Measurements from ENCODE around the gene VPS4B.
A peak's percentile ranks its signal among the peaks of the same experiment; 100 is the strongest.

The VPS4B gene

DNA sequence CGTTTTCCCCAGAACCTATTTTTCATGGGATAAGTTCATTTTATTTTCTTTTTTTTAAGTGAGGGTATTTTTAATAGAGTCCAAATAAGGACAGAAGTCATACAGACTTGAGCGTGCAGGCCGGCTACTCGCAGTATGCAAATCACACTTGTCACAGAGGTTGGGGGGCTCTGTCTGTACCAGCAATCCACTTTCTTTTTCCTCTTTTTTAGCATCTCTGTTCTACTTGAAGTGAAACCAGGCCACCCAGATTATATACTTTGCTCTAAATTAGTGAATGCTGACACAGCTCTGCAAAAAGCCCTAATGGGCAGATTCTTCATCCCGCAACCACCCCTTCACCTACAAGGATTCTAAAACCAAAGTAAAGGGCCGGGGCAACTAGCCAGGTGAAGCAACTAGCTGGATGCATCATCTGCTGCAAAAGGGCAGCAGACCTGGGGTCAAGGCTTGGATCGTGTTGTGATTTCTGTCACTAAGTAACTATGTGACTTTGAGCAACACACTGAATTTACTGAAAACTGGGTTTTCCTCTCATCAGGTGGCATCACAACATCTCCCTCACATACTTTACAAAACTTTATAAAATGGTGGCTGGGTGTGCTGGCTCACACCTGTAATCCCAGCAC is 73.7 kb downstream of the VPS4B start:
- H3K9me3 ChIP-seq (ENCODE audit: low read length), result no peaks in the 10 kb centered on the region
- no peaks in the 10 kb centered on the region for H3K27me3 ChIP-seq (ENCODE audit: insufficient read depth, low read length)
- no peak overlapping the region; the same call in 1 of the 2 replicates for H3K9ac ChIP-seq (ENCODE audit: low read length)
- TF ChIP-seq, protein P1, sequence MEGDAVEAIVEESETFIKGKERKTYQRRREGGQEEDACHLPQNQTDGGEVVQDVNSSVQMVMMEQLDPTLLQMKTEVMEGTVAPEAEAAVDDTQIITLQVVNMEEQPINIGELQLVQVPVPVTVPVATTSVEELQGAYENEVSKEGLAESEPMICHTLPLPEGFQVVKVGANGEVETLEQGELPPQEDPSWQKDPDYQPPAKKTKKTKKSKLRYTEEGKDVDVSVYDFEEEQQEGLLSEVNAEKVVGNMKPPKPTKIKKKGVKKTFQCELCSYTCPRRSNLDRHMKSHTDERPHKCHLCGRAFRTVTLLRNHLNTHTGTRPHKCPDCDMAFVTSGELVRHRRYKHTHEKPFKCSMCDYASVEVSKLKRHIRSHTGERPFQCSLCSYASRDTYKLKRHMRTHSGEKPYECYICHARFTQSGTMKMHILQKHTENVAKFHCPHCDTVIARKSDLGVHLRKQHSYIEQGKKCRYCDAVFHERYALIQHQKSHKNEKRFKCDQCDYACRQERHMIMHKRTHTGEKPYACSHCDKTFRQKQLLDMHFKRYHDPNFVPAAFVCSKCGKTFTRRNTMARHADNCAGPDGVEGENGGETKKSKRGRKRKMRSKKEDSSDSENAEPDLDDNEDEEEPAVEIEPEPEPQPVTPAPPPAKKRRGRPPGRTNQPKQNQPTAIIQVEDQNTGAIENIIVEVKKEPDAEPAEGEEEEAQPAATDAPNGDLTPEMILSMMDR (IDR thresholded peaks at IDR 0.05; ENCODE audit: low read length), result no peak
- TF ChIP-seq EZH2 (IDR thresholded peaks at IDR 0.05; ENCODE audit: borderline replicate concordance, low read length), result no peak
- H3K79me2 ChIP-seq (ENCODE audit: insufficient read depth, low read length), result no peaks in the 10 kb centered on the region
- H3K4me3 ChIP-seq (ENCODE audit: low read depth, low read length, poor library complexity, severe bottlenecking), result peak overlapping the region; percentile 21
- peaks cover 56% of the 10 kb centered on the region for H3K36me3 ChIP-seq (ENCODE audit: insufficient read depth, low read length)
- no peaks in the 10 kb centered on the region for H3F3A ChIP-seq (ENCODE audit: insufficient read depth, low read length)
- peak overlapping the region; percentile 44 for H3K4me2 ChIP-seq (ENCODE audit: low read length)
- peak overlapping the region; percentile 51 for H3K27ac ChIP-seq (ENCODE audit: low read depth, low read length, poor library complexity, severe bottlenecking)
- no peaks in the 10 kb centered on the region for H3K9me2 ChIP-seq (ENCODE audit: low read depth, low read length)
- H3K4me1 ChIP-seq (ENCODE audit: insufficient read depth, low read length, severe bottlenecking), result peaks cover 10% of the 10 kb centered on the region
- H2AFZ ChIP-seq (ENCODE audit: low read length), result no peak overlapping the region
- H4K20me1 ChIP-seq (ENCODE audit: insufficient read depth, low read length), result no peaks in the 10 kb centered on the region

DNA sequence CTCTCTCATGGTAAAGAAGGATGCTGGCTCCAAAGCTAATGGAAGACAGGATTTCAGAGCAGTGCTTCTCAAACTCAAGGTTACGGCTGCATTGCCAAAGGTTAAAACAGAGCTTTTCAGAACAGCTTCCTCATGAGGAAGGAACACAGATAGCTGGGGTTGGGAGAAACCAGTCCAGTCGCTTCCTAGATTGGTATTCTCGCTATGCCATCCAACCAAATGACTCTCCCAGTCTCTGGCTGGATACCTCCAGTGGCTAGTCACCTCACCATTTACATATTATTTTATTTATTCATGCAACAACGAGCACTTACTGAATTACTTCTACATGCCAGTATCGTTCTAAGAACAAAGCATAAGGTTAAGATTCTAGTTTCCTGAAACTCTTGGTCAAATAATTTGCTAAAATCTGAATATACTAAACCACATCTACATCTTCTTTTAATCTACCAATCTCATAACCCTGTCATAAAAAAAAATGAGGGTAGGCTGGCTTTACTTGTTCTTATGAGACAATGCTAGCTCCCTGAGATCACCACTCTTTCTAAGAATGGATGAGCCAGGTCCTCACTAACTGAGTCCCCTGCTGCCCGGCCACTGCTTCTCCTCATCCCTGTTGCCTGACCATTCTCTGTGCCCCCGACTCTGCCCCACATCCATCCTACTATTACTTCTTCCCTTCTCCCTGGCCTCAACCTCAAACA is 75.6 kb downstream of the VPS4B start:
- Histone ChIP-seq H3K4me1 (ENCODE audit: insufficient read depth, low read length, severe bottlenecking) (peaks cover 10% of the 10 kb centered on the region), H3K9me2 (ENCODE audit: low read depth, low read length) (no peaks in the 10 kb centered on the region), H3K79me2 (ENCODE audit: insufficient read depth, low read length) (no peaks in the 10 kb centered on the region), H3K9me3 (ENCODE audit: low read length) (no peaks in the 10 kb centered on the region), H3K36me3 (ENCODE audit: insufficient read depth, low read length) (peaks cover 57% of the 10 kb centered on the region), H3K27ac (ENCODE audit: low read depth, low read length, poor library complexity, severe bottlenecking) (no peak overlapping the region), H3K27me3 (ENCODE audit: insufficient read depth, low read length) (no peaks in the 10 kb centered on the region), H4K20me1 (ENCODE audit: insufficient read depth, low read length) (no peaks in the 10 kb centered on the region), H3F3A (ENCODE audit: insufficient read depth, low read length) (no peaks in the 10 kb centered on the region), H3K4me3 (ENCODE audit: low read depth, low read length, poor library complexity, severe bottlenecking) (no peak overlapping the region), H3K9ac (ENCODE audit: low read length) (no peak overlapping the region), H2AFZ (ENCODE audit: low read length) (no peak overlapping the region), H3K4me2 (ENCODE audit: low read length) (no peak overlapping the region)
- TF ChIP-seq, protein P1 (IDR thresholded peaks at IDR 0.05; ENCODE audit: low read length), result no peak
- TF ChIP-seq EZH2 (IDR thresholded peaks at IDR 0.05; ENCODE audit: borderline replicate concordance, low read length), result no peak

DNA sequence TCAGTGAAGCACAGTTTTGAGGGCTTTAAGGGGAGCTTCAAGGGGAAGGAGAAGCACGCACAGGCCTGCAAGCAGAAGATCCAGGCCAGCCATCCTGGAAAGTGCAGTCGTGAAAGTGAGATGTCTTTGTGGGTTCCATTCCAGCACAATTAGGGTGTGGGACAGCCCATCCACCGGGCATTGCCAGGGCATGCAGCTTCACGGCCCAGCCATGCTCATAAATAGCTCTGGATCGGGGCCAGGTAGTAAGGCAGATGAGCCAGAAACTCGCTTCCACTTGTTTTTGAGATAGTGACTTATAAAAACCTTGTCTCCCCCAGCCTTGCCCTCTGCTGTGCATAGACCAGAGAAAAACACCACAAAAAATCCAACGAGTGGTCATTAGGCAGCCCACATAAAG is 76.2 kb downstream of the VPS4B start:
- no peak overlapping the region for H2AFZ ChIP-seq (ENCODE audit: low read length)
- no peaks in the 10 kb centered on the region for H3K27me3 ChIP-seq (ENCODE audit: insufficient read depth, low read length)
- H3K9me3 ChIP-seq (ENCODE audit: low read length), result no peaks in the 10 kb centered on the region
- H4K20me1 ChIP-seq (ENCODE audit: insufficient read depth, low read length), result no peaks in the 10 kb centered on the region
- H3F3A ChIP-seq (ENCODE audit: insufficient read depth, low read length), result no peaks in the 10 kb centered on the region
- H3K79me2 ChIP-seq (ENCODE audit: insufficient read depth, low read length), result no peaks in the 10 kb centered on the region
- no peak for TF ChIP-seq EZH2 (IDR thresholded peaks at IDR 0.05; ENCODE audit: borderline replicate concordance, low read length)
- peaks cover 52% of the 10 kb centered on the region for H3K36me3 ChIP-seq (ENCODE audit: insufficient read depth, low read length)
- H3K9me2 ChIP-seq (ENCODE audit: low read depth, low read length), result no peaks in the 10 kb centered on the region
- H3K4me3 ChIP-seq (ENCODE audit: low read depth, low read length, poor library complexity, severe bottlenecking), result no peak overlapping the region
- H3K9ac ChIP-seq (ENCODE audit: low read length), result no peak overlapping the region
- peaks cover 10% of the 10 kb centered on the region for H3K4me1 ChIP-seq (ENCODE audit: insufficient read depth, low read length, severe bottlenecking)
- no peak overlapping the region for H3K27ac ChIP-seq (ENCODE audit: low read depth, low read length, poor library complexity, severe bottlenecking)
- no peak overlapping the region for H3K4me2 ChIP-seq (ENCODE audit: low read length)
